Skin of body (tissue), 3 donors: ENCODE results near the gene UMAD1. TPM values are rescaled to one million over a fixed set of nuclear protein-coding genes. Genes with fewer than 3 reads are reported as not detected.

ENCODE experiments used
- DNase-seq: peaks from one replicate; lab custom pipeline; 2025; lab: John Stamatoyannopoulos, UW
- small RNA-seq: library from RNA; depleted of rRNA; stranded (forward); fragments of <200 nt; gene quantifications from one replicate; pipeline ENCODE3, GENCODE V24; 2014; ENCODE audit warnings: low replicate concordance
- total RNA-seq: library from RNA; depleted of rRNA; stranded (reverse); fragments of >200 nt; gene quantifications from one replicate; pipeline ENCODE4 v1.2.3, GENCODE V29; 2014

The UMAD1 gene
- total RNA-seq, 1 donor from 2014 or later, result 8.5 TPM

DNA sequence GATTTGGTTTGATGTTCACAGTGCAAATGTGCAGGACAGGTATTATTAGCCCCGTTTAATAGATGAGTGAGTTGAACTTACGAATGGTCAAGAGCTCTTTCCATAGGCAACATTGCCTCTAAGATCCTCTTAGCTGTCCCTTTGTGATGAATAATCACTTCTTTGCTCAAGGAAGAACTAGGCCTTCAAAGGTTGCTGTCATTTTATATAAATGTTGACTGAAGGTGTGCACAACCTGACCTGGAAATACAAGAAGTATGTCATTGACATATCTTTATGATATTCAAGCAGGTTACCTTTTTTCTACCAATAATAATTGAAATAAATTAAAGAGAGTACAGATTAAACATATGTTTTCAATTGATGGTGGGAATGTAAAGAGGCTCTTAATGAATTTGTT, 279.5 kb downstream of the UMAD1 start:
- DNase-seq, result no peak

DNA sequence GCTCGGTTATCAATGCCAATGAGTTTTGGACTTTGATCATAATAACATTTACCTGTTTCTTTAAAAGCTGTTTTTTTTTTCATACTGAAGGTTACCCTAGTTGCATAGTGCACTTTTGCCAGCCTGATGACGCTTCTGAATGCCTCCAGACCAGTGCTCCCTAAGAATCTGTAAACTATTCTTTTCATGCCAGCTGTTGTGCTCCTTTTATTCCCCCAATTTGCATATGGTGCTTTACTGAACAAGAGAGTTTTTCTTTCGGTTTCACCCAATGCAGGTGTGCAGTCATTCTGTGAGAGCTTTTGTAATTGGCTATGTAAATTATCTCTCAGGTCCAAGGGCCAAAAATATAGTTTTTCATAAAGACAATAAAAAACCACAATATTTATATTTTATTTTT, 279.9 kb downstream of the UMAD1 start:
- DNase-seq, result no peak

DNA sequence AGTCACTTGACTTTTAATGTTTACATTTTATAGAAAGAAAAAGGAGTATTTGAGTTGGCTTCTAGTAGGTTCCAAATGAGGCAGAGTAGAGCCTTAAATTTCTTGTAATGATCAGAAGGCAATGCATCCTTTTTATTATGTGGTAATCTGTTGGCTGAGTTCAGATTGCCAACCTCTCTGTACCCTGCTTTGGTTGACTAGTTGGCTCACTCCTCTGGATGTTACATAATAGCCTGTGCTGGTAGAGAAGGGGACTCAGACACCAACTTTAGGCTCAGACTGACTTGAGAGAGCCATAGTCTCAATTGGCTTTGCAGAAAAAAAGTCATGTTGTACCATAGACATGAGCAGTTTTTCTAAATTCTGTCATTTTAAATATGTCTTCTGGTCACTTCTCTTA, 281.3 kb downstream of the UMAD1 start:
- no peak for DNase-seq

DNA sequence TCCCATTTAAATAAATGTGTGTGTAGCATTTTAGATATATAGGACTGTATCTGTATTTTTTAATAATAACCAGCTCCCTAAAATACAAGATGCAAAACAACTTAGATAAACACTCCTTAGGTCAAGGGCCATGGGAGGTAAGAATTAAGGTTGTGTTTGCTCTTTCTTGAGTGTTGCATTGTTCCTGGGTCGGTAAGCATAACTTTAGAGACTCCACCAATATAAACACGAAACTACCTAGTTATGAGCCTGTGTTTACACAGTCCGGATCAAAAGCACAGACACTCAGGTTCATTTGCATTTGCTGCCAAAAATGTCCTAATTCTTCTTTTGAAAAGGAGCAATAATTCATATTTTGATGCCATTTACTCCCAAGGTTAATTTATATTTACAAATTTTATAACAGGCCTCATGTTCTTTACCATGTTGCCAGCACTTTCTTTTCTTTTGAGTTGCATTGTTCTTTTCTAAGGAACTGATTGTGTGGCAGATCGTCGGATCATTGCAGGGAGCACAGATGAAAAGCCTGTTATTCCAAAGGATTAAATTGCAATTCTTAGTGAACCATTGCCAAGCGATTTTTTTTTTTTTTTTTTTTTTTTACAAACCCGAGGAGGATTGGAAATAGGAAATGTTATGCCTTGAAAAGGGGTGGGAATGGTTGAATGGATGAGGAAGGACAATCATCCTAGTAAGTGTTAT, 282.3 kb downstream of the UMAD1 start:
- DNase-seq, result no peak

DNA sequence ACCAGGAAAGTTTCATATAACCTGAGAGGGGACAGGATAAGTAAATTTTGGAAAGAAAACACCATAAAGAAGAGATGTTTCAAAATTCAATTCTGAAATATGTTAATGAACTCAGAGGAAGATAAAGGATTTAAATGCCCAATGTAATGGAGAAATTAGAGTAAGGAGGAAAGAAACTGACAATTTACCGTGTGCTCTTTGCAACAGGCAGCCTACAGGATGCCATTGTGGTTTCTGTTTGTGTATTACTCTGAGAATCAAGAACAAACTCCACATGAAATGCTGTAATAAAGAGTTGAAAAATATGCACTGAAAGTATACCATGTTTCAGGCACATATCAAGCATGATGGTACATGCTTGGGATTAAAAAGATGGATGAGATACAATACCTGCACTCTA, 283.3 kb downstream of the UMAD1 start:
- no peak for DNase-seq

DNA sequence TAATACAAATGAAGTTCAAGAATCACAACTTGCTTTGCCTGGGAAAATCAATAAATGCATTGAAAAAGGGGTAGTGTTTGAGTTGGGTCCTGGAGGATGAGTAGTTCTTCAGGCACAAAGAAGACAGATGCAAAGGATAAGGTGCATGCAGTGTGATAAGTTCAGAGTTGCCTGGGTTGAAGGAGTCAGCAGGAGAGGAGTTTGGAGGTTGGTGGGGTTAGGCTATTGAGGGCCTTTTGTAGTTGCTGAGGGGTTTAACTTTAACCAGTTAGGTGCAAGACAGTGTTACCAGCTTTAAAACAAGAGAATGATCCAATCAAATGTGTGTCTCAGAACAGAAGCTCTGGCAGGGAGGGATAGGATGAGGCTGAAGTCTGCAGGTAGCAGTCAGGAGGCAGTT, 283.8 kb downstream of the UMAD1 start:
- DNase-seq, result no peak

Small RNAs within 50 kb of the gene (small RNA-seq; reads per million reads assigned to genes)
- gene RNU6-534P, result not detected

Other genes starting within 250 kb of the UMAD1 start
- 9.0 TPM for gene COL28A1, start 104.9 kb upstream of the UMAD1 start, total RNA-seq
- 50.0 TPM for gene MIOS, start 73.9 kb upstream of the UMAD1 start, total RNA-seq
- gene RPA3, start 77.9 kb downstream of the UMAD1 start, total RNA-seq, result 19.4 TPM